ENCODE results near the gene MFAP3. TPM values are rescaled to one million over a fixed set of nuclear protein-coding genes. Genes with fewer than 3 reads are reported as not detected.

MFAP3 gene
- total and polyA plus RNA-seq, 2 of the 13 experiments (the other 11 are each of a cell fraction or from before 2014, with no cell fraction given): 12.1 to 28.3 TPM

- TF ChIP-seq ZSCAN5A (CRISPR knock-in tag; IDR thresholded peaks at IDR 0.05; ENCODE audit: borderline replicate concordance): no peak
- TF ChIP-seq ZNF460 (CRISPR knock-in tag; IDR thresholded peaks at IDR 0.05; ENCODE audit: borderline replicate concordance): no peak
Measured at GRCh38 chr5:154025951-154026350, 12.8 kb upstream of the MFAP3 start (continued).

- peaks cover 1% of the 10 kb centered on the region for H3K79me2 ChIP-seq (ENCODE audit: insufficient read depth, low read length)
- no TSS peak for BruUV-seq (replicated peaks)
- no peak for TF ChIP-seq ZNF709 (CRISPR knock-in tag; IDR thresholded peaks at IDR 0.05)
- peaks cover 0 to 8% of the 10 kb centered on the region in 2 experiments; a peak in 2 of 5 replicates for H3K36me3 ChIP-seq (replicated peaks in 1 of 2; ENCODE audit: control insufficient read depth in 1 of 2, insufficient read depth in 2 of 2, low read length in 2 of 2)
- in situ Hi-C loops (cut with HindIII; ENCODE audit: extremely low pct_ligation_motif_present, low pct_unique_long_range_greater_than_20kb): no loop called here
- whole genome bisulfite sequencing (ENCODE audit: low lambda C conversion rate): 81% methylated on average over 2 of the region's 2 CpGs
- CTCF ChIA-PET (ENCODE audit: low intra/inter-chr PET ratio, low total read pairs): no interaction called here
- FAIRE-seq (no peak), ATAC-seq (no peak), DNase-seq (ENCODE audit: low spot score) (no peak)
- H3K4me3 ChIP-seq (replicated peaks in 1 of 3; ENCODE audit: insufficient read depth in 1 of 3, low read depth in 2 of 3, low read length in 3 of 3): no peak overlapping the region
- H3K9me3 ChIP-seq (ENCODE audit: low read length): no peaks in the 10 kb centered on the region
- no peak overlapping the region for H3K27ac ChIP-seq (ENCODE audit: extremely low read length, insufficient read depth, low read length)
- no peak overlapping the region for H2AFZ ChIP-seq (ENCODE audit: low read length)
- H4K20me1 ChIP-seq (ENCODE audit: insufficient read depth, low read length): no peaks in the 10 kb centered on the region
- peaks cover 2% of the 10 kb centered on the region; the same call in 1 of the 2 replicates for H3K4me1 ChIP-seq (ENCODE audit: insufficient read depth, low read length)
- no peak overlapping the region for H3K9ac ChIP-seq (ENCODE audit: insufficient read depth, low read depth, low read length)
- no peak overlapping the region for H3K4me2 ChIP-seq (ENCODE audit: low read depth, low read length)
- intact Hi-C loops (cut with micrococcal nuclease; ENCODE audit: unreplicated experiment): no loop called here
- POLR2A ChIA-PET: no interaction called here
- no peaks in the 10 kb centered on the region for H3K27me3 ChIP-seq (ENCODE audit: control insufficient read depth in 1 of 2, insufficient read depth in 2 of 2, low read length in 2 of 2)
Measured at GRCh38 chr5:154031937-154032489, 6.8 kb upstream of the MFAP3 start.

- Histone ChIP-seq H3K27ac (ENCODE audit: extremely low read length, insufficient read depth, low read length) (no peak overlapping the region), H3K36me3 (replicated peaks in 1 of 2; ENCODE audit: control insufficient read depth in 1 of 2, insufficient read depth in 2 of 2, low read length in 2 of 2) (no peaks in the 10 kb centered on the region; a peak in 1 of 5 replicates), H3K4me3 (replicated peaks in 1 of 3; ENCODE audit: insufficient read depth in 1 of 3, low read depth in 2 of 3, low read length in 3 of 3) (no peak overlapping the region), H3K4me1 (ENCODE audit: insufficient read depth, low read length) (peaks cover 15% of the 10 kb centered on the region), H3K27me3 (ENCODE audit: control insufficient read depth in 1 of 2, insufficient read depth in 2 of 2, low read length in 2 of 2) (no peaks in the 10 kb centered on the region; a peak in 1 of 5 replicates), H4K20me1 (ENCODE audit: insufficient read depth, low read length) (no peaks in the 10 kb centered on the region), H3K79me2 (ENCODE audit: insufficient read depth, low read length) (peaks cover 14% of the 10 kb centered on the region), H3K9me3 (ENCODE audit: low read length) (no peaks in the 10 kb centered on the region), H3K4me2 (ENCODE audit: low read depth, low read length) (no peak overlapping the region), H2AFZ (ENCODE audit: low read length) (no peak overlapping the region), H3K9ac (ENCODE audit: insufficient read depth, low read depth, low read length) (no peak overlapping the region)
- ATAC-seq (no peak), DNase-seq (ENCODE audit: low spot score) (no peak), FAIRE-seq (no peak)
- in situ Hi-C loops (cut with HindIII; ENCODE audit: extremely low pct_ligation_motif_present, low pct_unique_long_range_greater_than_20kb) (no loop called here), intact Hi-C loops (cut with micrococcal nuclease; ENCODE audit: unreplicated experiment) (no loop called here)
- 99% methylated on average over 3 of the region's 3 CpGs for WGBS (ENCODE audit: low lambda C conversion rate)
- CTCF ChIA-PET (ENCODE audit: low intra/inter-chr PET ratio, low total read pairs): no interaction called here
- POLR2A ChIA-PET: no interaction called here
- BruUV-seq (replicated peaks): no TSS peak
- TF ChIP-seq MAFF (IDR thresholded peaks at IDR 0.05; ENCODE audit: low read depth, low read length): no peak
- no peak for TF ChIP-seq PAF1 (CRISPR knock-in tag; IDR thresholded peaks at IDR 0.05)
- no peak for TF ChIP-seq ARNT2 (CRISPR knock-in tag; IDR thresholded peaks at IDR 0.05; ENCODE audit: low read depth)
- no peak for TF ChIP-seq KLF16 (CRISPR knock-in tag; IDR thresholded peaks at IDR 0.05)
- TF ChIP-seq CSRNP2 (CRISPR knock-in tag; conservative IDR thresholded peaks at IDR 0.05; ENCODE audit: low read depth): no peak
- no peak for TF ChIP-seq DNMT3B (CRISPR knock-in tag; conservative IDR thresholded peaks at IDR 0.05)
- no peak for TF ChIP-seq TEAD3 (CRISPR knock-in tag; optimal IDR thresholded peaks at IDR 0.05; ENCODE audit: borderline replicate concordance)
- TF ChIP-seq ZNF17 (CRISPR knock-in tag; IDR thresholded peaks at IDR 0.05): no peak
- no peak for TF ChIP-seq TSC22D2 (CRISPR knock-in tag; IDR thresholded peaks at IDR 0.05; ENCODE audit: borderline replicate concordance)
Measured at GRCh38 chr5:154034944-154035343, 3.8 kb upstream of the MFAP3 start.
